GM06990 (cell line): Measurements from ENCODE around the gene CASP8.

ENCODE experiments used
- DNase-seq: peaks from one replicate; pipeline ENCODE4 v3.0.0-alpha.2; 2011; ENCODE audit not compliant: insufficient read length; ENCODE audit errors: extremely low read depth
- H3K27me3 ChIP-seq: replicated peaks from 2 replicates; pipeline ENCODE4 v1.6.0; 2011; ENCODE audit warnings: low read length; ENCODE audit not compliant: control insufficient read depth, insufficient read depth
- H3K36me3 ChIP-seq: 2 replicates; pipeline ENCODE4 v1.5.1; 2011; ENCODE audit warnings: low read length; ENCODE audit not compliant: control insufficient read depth, insufficient read depth
- H3K4me3 ChIP-seq: replicated peaks from 2 replicates; pipeline ENCODE4 v1.5.1; 2011; ENCODE audit warnings: low read depth, mild to moderate bottlenecking, control low read depth, low read length
- TF ChIP-seq, protein P1 (sequence below): IDR thresholded peaks from 2 replicates; pipeline ENCODE4 v1.5.1; 2011; ENCODE audit warnings: low read length, control low read depth, mild to moderate bottlenecking, inconsistent platforms; ENCODE audit not compliant: insufficient read depth, poor library complexity, severe bottlenecking

CASP8 gene

DNA sequence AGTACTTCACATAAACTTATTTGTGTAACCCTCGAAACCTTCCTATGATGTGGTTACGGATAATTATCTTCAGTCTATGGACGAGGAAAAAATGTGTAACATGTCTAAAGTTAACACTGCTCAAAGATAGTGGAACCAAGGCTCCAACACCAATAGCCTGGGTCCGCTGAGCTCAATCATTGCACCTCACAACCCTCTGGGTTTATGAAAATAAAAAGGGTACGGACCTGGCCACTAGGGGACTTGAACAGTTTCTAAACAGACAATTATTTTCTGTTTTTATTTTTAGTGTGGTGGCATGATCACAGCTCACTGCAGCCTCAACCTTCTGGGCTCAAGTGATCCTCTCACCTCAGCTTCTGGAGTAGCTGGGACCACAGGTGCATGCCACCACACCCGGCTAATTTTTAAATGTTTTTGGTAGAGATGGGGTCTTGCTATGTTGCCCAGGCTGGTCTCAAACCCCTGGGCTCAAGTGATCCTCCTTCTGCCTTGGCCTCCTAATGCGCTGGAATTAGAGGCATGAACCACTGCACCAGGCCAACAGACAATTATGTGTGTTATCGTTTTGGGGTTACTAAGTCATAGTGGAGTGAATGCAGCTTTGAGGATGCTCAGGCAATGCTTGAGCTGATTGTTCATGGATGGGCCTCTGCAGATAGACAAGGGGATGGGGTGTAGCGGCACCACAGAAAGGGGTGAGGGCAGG, 10.1 kb downstream of the CASP8 start:
- TF ChIP-seq, protein P1, sequence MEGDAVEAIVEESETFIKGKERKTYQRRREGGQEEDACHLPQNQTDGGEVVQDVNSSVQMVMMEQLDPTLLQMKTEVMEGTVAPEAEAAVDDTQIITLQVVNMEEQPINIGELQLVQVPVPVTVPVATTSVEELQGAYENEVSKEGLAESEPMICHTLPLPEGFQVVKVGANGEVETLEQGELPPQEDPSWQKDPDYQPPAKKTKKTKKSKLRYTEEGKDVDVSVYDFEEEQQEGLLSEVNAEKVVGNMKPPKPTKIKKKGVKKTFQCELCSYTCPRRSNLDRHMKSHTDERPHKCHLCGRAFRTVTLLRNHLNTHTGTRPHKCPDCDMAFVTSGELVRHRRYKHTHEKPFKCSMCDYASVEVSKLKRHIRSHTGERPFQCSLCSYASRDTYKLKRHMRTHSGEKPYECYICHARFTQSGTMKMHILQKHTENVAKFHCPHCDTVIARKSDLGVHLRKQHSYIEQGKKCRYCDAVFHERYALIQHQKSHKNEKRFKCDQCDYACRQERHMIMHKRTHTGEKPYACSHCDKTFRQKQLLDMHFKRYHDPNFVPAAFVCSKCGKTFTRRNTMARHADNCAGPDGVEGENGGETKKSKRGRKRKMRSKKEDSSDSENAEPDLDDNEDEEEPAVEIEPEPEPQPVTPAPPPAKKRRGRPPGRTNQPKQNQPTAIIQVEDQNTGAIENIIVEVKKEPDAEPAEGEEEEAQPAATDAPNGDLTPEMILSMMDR: no peak
- DNase-seq: no peak
- peaks cover 2% of the 10 kb centered on the region for H3K36me3 ChIP-seq
- H3K27me3 ChIP-seq: no peaks in the 10 kb centered on the region
- no peak overlapping the region for H3K4me3 ChIP-seq

DNA sequence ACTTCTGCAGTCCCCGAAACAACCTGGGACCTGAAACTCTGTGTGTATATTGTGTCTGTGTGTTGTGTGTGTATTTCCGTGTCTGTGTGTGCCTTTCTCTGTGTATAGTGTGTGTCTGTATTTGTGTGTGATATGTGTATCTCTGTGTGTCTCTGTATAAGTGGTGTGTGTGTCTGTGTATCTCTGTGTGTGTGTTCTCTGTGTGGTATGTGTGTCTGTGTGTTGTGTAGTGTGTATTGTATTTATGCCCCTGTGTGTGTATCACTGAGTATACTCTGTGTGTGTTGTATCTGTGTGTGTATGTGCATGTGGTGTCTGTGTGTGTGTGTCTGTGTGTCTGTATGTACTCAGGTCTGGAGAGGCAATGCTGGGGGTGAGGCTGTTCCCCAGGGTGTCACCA, 11.6 kb downstream of the CASP8 start:
- Histone ChIP-seq H3K27me3 (no peaks in the 10 kb centered on the region), H3K36me3 (peaks cover 2% of the 10 kb centered on the region), H3K4me3 (no peak overlapping the region)
- TF ChIP-seq, protein P1: no peak
- no peak for DNase-seq

DNA sequence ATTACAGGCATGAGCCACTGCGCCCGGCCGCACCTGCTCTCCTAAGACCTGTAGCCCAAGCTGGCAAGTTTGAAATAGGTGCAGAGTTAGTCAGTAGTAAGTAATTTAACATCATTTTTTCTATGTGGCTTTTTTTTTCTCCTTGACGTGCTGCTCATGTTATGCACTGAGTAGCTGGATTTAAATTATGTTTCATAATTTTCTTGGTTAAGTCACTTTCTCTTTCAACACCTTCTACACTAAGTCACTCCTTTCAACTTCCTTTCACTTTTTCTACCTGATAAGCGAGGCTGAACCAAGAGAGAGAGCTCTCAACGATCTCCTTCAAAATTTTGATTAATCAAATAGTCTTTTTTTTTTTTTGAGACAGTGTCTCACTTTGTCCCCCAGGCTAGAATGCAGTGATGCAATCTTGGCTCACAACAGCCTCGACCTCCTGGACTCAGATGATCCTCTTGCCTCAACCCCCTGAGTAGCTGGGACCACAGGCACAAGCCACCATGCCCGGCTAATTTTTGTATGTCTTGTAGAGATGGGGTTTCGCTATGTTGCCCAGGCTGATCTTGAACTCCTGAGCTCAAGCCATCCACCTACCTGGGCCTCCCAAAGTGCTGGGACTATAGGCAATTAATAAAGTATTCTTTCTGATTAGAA, 13.1 kb downstream of the CASP8 start:
- H3K4me3 ChIP-seq: no peak overlapping the region
- TF ChIP-seq, protein P1: no peak
- no peaks in the 10 kb centered on the region for H3K27me3 ChIP-seq
- no peak for DNase-seq
- peaks cover 2% of the 10 kb centered on the region for H3K36me3 ChIP-seq

DNA sequence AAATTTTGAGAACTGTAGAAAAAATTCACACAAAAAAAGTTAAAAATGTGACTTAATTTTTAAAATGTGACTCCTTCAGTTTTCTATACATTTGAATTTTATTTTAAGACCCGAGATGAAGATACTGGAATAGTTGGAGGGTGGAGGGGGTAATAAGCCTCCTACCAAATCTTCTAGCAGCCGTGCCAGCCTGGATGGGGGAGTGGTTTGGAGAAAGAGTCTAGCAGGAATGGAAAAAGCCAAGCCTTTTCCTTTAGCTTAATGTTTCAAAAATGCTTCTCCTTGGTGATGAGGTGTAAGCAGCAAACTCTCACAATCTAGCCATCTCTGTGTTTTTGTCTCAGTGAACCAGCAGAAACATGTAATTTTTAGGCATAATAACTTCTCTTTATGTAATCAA, 14.7 kb downstream of the CASP8 start:
- TF ChIP-seq, protein P1: no peak
- H3K4me3 ChIP-seq: no peak overlapping the region
- no peaks in the 10 kb centered on the region for H3K27me3 ChIP-seq
- H3K36me3 ChIP-seq: no peaks in the 10 kb centered on the region; the same call in none of the 2 replicates
- no peak for DNase-seq

DNA sequence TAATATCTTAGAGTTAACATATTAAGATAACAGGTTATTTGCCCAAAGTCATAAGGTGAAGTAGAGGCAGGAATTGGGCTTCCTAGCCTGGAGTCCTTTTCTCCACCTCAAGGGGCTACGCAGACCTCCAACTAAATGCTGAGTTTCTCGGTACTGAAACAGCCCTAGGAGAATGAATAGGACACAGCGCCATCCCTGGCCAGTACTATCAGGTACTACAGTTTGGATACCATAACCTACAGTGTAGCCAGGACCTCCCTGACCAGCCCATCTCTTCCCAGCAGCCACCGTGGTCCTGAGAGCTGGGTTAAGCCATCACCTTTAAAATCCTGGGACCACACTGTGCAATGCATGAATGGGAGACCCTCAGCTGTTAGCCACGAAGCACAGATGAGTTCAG, 15.7 kb downstream of the CASP8 start:
- TF ChIP-seq, protein P1: no peak
- H3K4me3 ChIP-seq: no peak overlapping the region
- no peaks in the 10 kb centered on the region; the same call in none of the 2 replicates for H3K36me3 ChIP-seq
- no peaks in the 10 kb centered on the region for H3K27me3 ChIP-seq
- DNase-seq: no peak

DNA sequence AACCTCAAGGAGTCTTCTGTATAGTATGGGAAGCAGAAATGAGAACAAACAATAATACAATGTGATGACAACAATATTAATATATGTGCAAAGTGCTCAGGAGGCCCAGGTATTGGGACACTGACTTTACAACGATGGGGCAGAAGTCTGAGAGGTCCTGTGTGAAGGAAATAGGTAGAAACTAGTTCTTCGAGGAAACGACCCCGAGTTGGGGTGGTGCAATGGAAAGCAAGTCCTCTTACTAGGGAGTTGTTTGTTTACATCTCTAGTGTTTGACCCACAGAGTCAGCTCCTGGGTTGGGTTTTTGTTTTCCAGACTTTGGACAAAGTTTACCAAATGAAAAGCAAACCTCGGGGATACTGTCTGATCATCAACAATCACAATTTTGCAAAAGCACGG, 16.2 kb downstream of the CASP8 start:
- no peaks in the 10 kb centered on the region for H3K27me3 ChIP-seq
- no peak for DNase-seq
- no peak overlapping the region for H3K4me3 ChIP-seq
- TF ChIP-seq, protein P1: no peak
- no peaks in the 10 kb centered on the region; the same call in none of the 2 replicates for H3K36me3 ChIP-seq
